Ectodermal cell (in vitro differentiated cells): ENCODE data around the gene RNF130.

ENCODE experiments used
- H3K27ac ChIP-seq: 2 replicates; pipeline ENCODE4 v1.7.0; 2013; ENCODE audit warnings: mild to moderate bottlenecking, low read depth, low read length; ENCODE audit not compliant: insufficient read depth, poor library complexity, severe bottlenecking
- H3K27me3 ChIP-seq: 2 replicates; pipeline ENCODE4 v1.7.0; 2013; ENCODE audit warnings: mild to moderate bottlenecking, low read length; ENCODE audit not compliant: insufficient read depth, control insufficient read depth, poor library complexity, severe bottlenecking
- H3K36me3 ChIP-seq: one replicate; pipeline ENCODE4 v1.7.0; 2013; ENCODE audit warnings: low read length; ENCODE audit not compliant: control insufficient read depth, insufficient read depth
- H3K4me1 ChIP-seq: one replicate; pipeline ENCODE4 v1.7.0; 2013; ENCODE audit warnings: low read length; ENCODE audit not compliant: control insufficient read depth, insufficient read depth
- H3K4me3 ChIP-seq: 2 replicates; pipeline ENCODE4 v1.7.0; 2013; ENCODE audit warnings: low read depth, low read length, control low read depth; ENCODE audit not compliant: insufficient read depth
- H3K9me3 ChIP-seq: 2 replicates; pipeline ENCODE4 v1.7.0; 2013; ENCODE audit warnings: mild to moderate bottlenecking, low read length, moderate library complexity; ENCODE audit not compliant: control insufficient read depth
- WGBS, 2 experiments: methylation state at CpG; one replicate each; pipeline ENCODE4 v1.1.7; 2013; ENCODE audit warnings: missing lambda C conversion rate in 2 of 2; 5-methylcytosine and 5-hydroxymethylcytosine counted together

RNF130 gene

DNA sequence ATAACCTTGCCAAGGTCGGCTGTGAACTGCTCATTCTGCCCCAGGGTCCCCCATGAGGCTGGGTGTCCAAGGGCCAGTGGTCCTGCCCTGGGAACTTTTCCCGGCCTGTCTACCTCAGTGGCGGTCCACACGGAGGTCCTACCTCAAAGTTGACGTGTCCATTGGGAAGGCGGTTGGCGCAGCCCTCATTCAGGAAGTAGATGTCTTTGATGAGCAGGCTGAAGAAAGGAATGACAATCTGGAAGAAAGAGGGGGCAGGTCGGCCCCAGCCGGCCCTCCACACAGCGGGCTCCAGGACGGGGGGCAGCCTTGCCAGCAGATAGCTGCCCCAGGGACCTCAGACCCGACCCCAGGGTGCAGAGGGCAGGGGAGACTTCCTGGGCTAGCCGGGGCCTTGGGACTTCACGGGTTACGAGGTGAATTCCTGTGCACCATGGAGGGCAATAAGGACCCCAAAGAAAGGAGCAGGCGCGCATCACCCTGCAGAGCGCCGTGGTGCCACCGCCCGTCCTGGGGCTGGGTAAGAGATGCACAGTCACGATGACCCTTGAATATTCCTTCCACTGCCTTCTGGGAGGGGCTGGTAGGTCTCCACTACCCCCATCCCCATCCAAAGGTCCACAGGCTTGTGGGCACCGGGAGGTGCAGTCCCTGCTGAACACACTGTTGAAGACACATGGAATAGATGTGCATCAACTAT lies 42.9 kb upstream of the RNF130 start:
- 94 to 95% methylated on average over 23 of the region's 23 CpGs for WGBS, 2 experiments
- Histone ChIP-seq H3K4me1 (peaks cover 6% of the 10 kb centered on the region), H3K9me3 (no peaks in the 10 kb centered on the region), H3K4me3 (no peak overlapping the region), H3K27ac (no peak overlapping the region), H3K36me3 (no peaks in the 10 kb centered on the region), H3K27me3 (no peaks in the 10 kb centered on the region)

DNA sequence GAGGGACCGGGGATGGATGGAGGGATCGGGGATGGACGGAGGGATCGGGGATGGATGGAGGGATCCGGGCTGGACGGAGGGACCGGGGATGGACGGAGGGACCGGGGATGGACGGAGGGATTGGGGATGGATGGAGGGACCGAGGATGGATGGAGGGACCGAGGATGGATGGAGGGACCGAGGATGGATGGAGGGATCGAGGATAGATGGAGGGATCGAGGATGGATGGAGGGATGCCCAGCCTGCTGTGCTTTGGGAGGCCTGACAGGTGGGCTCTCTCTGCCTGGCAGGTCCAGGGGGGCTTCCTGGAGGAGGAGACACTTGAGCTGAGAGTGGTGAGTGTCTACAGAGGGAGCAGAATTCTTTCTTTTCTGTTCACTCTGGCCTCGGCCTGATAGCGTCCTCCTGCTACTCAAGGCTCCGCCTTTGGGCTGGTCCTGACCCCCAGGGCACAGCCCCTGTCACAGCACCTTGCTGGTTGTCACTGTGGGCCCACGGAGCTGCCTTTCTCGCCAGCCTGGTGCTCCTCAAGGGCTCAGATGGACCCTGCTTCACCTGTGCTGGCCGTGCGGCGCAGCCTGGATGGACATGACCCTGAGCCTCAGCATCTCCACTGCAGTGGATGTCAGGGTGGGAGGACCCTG lies 42.2 kb upstream of the RNF130 start:
- WGBS, 2 experiments, result 92 to 94% methylated on average over 23 of the region's 23 CpGs
- no peak overlapping the region for H3K4me3 ChIP-seq
- H3K36me3 ChIP-seq, result no peaks in the 10 kb centered on the region
- H3K27me3 ChIP-seq, result no peaks in the 10 kb centered on the region
- peaks cover 6% of the 10 kb centered on the region for H3K4me1 ChIP-seq
- H3K9me3 ChIP-seq, result no peaks in the 10 kb centered on the region
- no peak overlapping the region for H3K27ac ChIP-seq

DNA sequence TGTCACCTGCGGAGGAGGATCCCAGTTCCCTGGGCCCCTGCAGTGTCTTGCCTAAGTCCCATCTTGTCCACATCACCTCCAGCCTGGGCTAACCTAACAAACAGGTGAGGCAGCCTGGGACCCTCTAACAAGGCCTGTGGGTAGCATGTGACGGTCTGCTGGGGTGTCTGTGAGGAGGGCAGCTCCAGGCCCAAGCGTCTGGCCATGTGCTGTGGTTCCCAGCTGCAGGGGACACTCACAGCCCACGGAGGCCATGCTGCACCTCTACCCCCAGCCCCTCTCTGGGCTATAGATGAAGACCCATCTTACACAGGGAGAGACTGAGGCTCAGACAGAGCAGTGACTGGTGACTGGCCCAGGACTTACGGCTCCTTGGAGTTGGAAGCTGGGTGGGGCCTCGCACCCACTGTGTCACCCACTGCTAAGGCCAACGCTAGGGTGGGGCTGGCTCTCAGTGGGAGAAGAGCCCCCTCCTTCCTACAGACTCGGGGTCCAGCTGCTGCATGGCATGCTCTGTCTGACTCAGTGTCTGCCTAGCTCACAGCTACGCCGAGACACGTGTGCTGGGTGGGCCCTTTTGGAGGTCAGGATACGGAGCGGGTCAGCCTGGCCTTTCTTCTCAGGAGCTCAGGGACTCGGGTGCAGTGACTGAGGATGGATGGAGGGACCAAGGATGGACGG lies 40.8 kb upstream of the RNF130 start:
- H3K4me3 ChIP-seq, result no peak overlapping the region
- no peak overlapping the region for H3K27ac ChIP-seq
- peaks cover 6% of the 10 kb centered on the region for H3K4me1 ChIP-seq
- no peaks in the 10 kb centered on the region for H3K27me3 ChIP-seq
- WGBS, 2 experiments, result 90 to 91% methylated on average over 15 of the region's 15 CpGs
- no peaks in the 10 kb centered on the region for H3K9me3 ChIP-seq
- no peaks in the 10 kb centered on the region for H3K36me3 ChIP-seq

DNA sequence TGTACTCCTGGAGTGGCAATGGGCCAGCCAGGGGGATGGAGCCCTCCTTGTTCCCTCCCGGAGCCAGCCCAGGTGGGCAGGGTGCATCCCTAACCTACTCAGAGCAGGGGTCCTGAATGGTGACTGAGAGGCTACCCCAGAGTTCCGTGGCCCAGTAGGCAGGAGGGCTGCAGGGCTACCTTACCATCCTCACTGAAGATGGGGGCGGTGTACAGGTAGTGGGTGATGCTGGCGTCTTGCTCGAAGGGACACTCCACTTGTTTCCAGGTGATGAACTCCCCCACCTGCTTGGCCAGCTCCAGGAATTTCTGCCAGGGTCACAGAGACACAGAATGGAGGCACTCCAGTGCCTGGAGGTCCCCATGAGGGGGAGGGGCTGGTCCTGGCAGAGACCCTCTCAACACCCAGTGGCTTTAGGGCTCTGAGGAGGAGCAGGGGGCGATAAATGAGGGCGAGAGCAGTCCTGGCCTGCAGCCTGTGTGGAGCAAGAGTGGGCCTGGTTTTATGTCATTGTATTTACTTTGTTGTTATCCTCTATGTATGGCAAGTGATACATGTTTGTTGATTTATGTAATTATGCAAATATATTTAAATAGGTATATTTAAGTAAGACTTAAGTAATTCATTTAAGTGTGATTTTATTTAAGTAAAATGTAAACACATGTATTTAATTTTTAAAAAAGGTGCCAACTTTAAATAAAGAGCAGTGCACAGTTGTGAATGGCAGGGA lies 39.9 kb upstream of the RNF130 start:
- WGBS, 2 experiments, result 92 to 94% methylated on average over 7 of the region's 7 CpGs
- Histone ChIP-seq H3K36me3 (no peaks in the 10 kb centered on the region), H3K4me3 (no peak overlapping the region), H3K27ac (no peak overlapping the region), H3K27me3 (no peaks in the 10 kb centered on the region), H3K4me1 (peaks cover 6% of the 10 kb centered on the region), H3K9me3 (peaks cover under 1% of the 10 kb centered on the region)

DNA sequence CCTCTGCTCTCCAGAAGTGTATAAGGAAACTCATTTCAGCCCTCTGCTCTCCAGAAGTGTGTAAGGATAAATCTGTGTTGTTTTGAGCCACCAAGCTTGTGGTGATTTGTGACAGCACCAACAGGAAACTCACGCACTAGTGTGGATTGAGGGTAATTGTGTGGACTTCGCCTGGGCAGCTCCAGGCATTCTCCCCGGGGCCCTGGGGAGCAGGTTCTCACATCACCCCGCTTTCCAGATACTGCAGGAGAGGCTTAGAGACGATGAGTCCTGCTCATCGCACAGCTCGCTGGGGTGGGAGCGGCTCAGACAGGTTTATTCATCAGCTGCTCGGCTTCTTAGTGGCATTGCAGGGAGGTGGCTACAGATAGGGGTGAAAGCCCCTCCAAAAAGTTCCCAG lies 38.4 kb upstream of the RNF130 start:
- H3K27me3 ChIP-seq, result no peaks in the 10 kb centered on the region

DNA sequence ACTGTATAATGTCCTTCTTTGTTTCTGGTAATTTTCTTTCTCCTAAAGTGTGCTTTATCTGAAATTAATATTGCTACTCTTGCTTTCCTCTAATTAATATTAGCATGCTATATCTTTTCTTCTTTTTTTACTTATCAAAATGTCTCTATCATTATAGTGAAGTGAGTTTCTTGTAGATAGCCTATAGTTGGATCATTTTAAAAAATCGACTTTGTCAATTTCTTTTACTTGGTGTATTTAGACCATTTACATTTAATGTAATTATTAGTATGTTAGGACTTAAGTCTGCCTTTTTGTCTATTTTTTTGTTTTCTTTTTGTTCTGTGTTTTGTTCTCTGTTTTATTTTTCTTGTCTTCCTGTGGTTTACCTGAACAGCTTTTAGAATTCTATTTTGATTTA lies 35.4 kb upstream of the RNF130 start:
- no peaks in the 10 kb centered on the region for H3K27me3 ChIP-seq
- H3K4me3 ChIP-seq, result no peak overlapping the region
- H3K4me1 ChIP-seq, result no peaks in the 10 kb centered on the region
- H3K27ac ChIP-seq, result no peak overlapping the region
- peaks cover 3% of the 10 kb centered on the region for H3K9me3 ChIP-seq
- H3K36me3 ChIP-seq, result no peaks in the 10 kb centered on the region
- 83% methylated on average over 1 of the region's 1 CpG; no CpG with 5 or more reads in 1 of the 2 experiments for WGBS, 2 experiments

More for the DNA sequence above, 38.4 kb upstream of the RNF130 start:
- WGBS, 2 experiments, result 87 to 90% methylated on average over 9 of the region's 9 CpGs
- Histone ChIP-seq H3K4me1 (no peaks in the 10 kb centered on the region), H3K4me3 (no peak overlapping the region), H3K36me3 (no peaks in the 10 kb centered on the region), H3K9me3 (peaks cover 3% of the 10 kb centered on the region), H3K27ac (no peak overlapping the region)

DNA sequence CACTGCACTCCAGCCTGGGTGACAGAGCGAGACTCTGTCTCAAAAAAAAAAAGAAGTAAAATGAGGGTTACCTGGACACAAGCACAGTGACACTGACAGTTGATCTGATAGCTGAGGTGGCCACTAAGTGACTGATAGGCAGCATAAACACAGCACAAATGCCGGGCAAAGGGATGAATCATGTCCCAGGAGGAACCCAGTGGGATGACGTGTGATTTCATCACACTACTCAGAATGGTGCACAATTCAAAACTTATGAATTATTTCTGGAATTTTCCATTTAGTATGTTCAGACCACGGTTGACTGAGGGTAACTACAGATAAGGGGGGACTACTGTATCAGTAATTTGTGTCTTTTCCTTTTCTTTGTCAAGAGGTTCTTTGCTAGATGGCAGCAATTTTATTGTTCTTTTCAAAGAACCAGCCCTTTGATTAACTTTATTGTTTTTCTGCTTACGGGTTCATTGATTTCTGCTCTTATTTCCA lies 34.3 kb upstream of the RNF130 start:
- no peaks in the 10 kb centered on the region for H3K4me1 ChIP-seq
- peaks cover 3% of the 10 kb centered on the region for H3K9me3 ChIP-seq
- no peak overlapping the region for H3K27ac ChIP-seq
- WGBS, 2 experiments, result 90 to 96% methylated on average over 5 of the region's 5 CpGs
- H3K4me3 ChIP-seq, result no peak overlapping the region
- no peaks in the 10 kb centered on the region for H3K36me3 ChIP-seq
- no peaks in the 10 kb centered on the region for H3K27me3 ChIP-seq

DNA sequence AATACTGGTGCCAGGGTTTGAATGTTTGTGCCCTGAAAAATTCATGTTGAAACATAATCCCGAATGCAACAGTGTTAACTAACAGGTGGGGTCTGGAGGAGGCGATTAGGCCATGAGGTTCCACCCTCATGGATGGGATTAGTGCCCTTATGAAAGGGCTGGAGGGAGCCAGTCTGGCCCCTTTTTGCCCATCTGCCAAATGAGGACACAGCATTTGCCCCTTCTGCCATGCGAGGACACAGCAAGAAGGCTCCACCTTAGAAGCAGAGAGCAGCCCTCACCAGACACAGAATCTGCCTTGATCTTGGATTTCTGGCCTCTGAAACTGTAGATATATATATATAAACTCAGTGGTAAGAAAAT lies 32.6 kb upstream of the RNF130 start:
- Histone ChIP-seq H3K27me3 (no peaks in the 10 kb centered on the region), H3K36me3 (no peaks in the 10 kb centered on the region), H3K4me1 (no peaks in the 10 kb centered on the region), H3K27ac (no peak overlapping the region), H3K4me3 (no peak overlapping the region), H3K9me3 (peaks cover 3% of the 10 kb centered on the region)
- 90 to 91% methylated on average over 3 of the region's 3 CpGs for WGBS, 2 experiments

DNA sequence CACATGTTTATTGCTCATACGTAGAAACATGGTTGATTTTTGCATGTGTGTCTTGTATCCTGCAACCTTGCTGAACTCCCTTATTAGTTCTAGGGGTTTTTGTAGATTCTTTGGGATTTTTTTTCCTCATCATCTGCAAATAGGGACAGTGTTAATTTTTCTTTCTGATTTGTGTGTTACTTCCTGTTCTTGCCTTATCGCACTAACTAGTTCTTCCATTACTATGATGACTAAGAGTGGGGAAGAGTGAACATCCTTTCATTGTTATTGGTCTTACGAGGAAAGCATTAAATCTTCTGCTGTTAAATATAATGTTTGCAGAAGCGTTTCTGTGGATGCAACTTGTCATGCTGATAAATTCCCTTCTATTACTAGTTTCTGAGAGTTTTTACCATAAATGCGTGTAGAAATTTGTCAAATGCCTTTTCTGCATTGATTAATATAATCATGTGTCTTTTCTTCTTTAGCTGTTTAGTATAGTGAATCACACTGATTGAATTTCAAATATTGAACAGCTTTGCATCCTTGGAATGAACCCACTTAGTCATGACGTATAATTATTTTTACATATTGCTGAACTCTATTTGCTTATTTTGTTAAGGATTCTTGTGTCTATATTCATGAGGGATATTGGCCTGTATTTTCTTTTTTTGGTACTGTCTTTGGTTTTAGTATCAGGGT lies 32.1 kb upstream of the RNF130 start:
- H3K36me3 ChIP-seq, result no peaks in the 10 kb centered on the region
- peaks cover 3% of the 10 kb centered on the region for H3K9me3 ChIP-seq
- no peak overlapping the region for H3K27ac ChIP-seq
- 90 to 96% methylated on average over 4 to 6 of the region's 6 CpGs for WGBS, 2 experiments
- no peak overlapping the region for H3K4me3 ChIP-seq
- no peaks in the 10 kb centered on the region for H3K27me3 ChIP-seq
- H3K4me1 ChIP-seq, result no peaks in the 10 kb centered on the region
